Ramos (cell line): Measurements from ENCODE around the gene LCE1B.

ENCODE experiments used
- in situ Hi-C: fragments of 300-500 bp; cut with MboI; formaldehyde crosslinking; loops from one replicate; pipeline ENCODE4 v1.14.3; 2022; ENCODE audit warnings: low sequenced_read_pairs; ENCODE audit not compliant: unreplicated experiment

LCE1B gene, protein sequence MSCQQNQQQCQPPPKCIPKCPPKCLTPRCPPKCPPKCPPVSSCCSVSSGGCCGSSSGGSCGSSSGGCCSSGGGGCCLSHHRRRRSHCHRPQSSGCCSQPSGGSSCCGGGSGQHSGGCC

DNA sequence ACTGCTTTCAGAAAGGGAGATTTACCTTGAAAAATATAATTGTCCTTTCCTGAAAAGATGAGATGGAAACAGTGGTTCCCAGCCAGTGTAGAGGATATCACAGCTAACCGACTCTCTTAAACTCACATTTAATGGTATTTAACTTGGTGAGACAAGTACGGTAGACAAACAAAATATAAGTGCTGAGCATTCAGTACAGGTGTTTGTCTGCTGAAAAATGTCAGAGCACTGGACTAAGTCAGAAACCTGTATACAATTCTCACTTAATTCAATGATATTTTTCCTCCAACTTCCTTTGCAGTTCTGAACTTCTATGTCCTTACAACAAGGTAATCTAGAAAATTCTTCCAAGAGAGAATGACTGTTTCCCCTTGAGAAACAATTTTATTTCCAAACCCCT, at the start of gene LCE1B:
Gene LCE1B, plus strand, starts transcription at position 301 of the 400 bp plus-strand sequence. CDS start 476 bp downstream, outside the sequence.
- in situ Hi-C loops, result no loop called here

DNA sequence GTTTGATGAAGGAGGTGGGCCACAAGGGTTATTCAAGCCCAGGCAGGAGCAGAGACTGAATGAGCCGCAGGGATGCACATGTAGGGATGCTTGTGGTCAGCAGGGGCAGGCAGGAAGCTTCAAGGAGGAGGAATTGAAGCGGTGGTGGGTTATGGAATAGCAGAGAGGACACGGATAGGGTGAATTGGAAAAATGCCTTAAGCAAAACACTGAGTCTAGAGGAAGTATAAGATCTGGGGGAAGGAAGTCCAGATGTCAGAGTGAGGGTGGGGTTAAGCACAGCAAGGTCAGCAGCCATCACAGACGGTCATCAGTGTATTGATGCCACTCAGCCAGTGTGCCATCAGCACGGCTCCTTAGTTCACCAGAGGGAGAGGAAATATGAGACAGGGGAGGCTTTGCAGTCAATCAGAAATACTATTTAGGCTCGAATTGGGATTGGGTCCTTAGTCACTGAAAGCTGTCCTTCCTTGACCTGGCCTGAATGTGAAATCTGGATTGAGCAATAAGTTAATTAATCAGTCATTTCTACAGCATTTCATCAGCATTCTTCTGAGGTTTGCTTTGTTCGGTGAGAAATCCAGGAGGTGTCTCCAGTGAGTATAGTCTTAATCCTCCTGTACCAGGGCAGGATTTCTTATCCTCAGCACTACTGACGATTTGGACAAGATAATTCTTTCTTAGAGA, 42.8 kb upstream of the LCE1B start:
- in situ Hi-C loops, result no loop called here

DNA sequence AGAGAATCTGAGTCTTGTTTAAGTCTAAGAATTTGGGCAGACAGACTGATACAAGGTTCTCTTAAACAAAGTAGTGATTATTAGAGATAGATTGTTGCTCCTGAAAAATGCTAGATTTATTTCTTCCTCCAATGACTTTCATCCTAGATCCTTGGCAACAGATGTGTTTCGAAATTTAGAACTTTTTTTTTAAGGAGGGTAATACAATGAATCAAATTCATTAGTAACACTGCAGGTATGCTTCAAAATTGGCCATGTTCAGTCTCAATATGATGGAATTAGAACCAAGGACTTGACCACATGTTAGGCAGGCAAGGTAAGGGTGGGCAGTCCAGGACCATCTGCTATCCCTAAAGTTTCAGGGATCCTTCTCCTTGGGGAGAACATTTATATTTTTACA, 41.4 kb upstream of the LCE1B start:
- in situ Hi-C loops, result no loop called here

DNA sequence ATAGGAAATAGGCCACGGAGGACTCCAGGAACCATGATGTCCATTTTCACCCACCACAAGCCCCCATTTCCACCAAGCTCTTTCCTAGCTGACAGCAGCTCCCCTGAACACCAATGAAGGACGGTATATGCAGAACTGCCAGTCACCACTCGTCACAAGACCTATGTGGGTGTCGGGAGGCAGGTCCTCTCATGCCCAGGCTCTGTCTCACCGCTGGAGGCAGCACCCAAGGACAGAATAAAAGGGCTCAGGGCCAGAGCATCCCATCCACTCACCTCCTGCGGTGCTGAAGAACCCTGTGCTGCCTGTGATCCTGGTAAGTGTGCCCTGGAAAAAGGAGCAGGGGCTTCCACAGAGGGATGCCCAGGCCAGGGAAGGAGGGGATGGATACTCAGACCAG, 36.9 kb upstream of the LCE1B start, which contains the start of gene LCE1F:
Gene LCE1F, plus strand, starts transcription at position 266 of the 400 bp plus-strand sequence. CDS start 1,232 bp downstream, outside the sequence.
- in situ Hi-C loops, result no loop called here

DNA sequence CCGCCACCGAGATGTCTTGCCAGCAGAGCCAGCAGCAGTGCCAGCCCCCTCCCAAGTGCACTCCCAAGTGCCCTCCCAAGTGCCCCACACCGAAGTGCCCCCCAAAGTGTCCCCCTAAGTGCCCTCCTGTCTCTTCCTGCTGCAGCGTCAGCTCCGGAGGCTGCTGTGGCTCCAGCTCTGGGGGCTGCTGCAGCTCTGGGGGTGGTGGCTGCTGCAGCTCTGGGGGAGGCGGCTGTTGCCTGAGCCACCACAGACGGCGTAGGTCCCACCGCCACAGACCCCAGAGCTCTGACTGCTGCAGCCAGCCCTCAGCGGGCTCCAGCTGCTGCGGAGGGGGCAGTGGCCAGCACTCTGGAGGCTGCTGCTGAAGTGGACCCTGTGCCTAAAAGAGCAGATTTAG, 35.4 kb upstream of the LCE1B start:
- in situ Hi-C loops, result no loop called here

DNA sequence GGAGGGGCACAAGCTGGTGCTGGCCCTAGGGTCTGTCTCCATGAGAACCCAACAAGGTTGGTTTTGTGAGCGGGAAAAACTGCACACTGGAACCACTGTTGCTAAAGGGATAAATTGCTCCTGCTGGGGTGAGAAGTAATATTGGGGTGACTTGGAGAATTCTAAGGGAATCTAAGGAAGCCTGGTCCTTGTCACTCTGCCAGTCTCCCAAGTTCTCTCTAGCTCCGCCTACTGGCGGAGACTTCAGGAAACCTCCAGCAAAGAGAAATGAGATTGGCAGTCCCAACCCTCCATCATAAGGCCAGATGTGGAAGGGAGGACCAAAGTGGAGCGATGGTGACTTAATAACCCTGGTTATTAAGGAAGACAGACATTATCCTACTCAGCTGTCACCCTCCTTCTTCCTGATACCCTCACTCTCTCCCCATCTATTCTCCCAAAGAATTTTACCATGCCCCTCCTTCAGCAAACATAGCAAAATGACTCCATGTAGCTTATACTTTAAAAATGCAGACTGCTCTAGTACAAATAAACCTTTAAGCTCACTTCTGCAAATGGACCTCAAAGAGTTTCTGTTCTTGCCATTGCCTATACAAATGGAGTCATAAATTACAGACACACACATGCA, 34.1 kb upstream of the LCE1B start:
- in situ Hi-C loops, result no loop called here

DNA sequence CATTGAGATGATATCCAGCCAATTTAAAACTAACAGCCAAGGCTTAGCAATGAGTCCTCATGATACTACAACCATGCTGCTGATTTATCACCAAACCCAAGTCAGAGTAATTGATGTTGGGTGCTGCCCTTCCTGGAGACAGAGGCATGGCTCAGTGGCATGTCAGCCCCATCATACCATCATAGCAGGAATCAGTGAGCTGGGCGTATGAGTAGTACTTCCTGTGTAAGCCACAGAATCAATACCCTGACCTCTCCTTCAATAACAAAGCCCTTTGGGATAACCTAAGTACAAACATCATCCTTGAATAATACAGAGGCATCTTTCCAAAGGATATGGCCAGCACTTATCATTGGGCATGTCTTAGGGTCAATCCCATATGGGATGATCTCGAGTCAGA, 28.7 kb upstream of the LCE1B start:
- in situ Hi-C loops, result no loop called here

DNA sequence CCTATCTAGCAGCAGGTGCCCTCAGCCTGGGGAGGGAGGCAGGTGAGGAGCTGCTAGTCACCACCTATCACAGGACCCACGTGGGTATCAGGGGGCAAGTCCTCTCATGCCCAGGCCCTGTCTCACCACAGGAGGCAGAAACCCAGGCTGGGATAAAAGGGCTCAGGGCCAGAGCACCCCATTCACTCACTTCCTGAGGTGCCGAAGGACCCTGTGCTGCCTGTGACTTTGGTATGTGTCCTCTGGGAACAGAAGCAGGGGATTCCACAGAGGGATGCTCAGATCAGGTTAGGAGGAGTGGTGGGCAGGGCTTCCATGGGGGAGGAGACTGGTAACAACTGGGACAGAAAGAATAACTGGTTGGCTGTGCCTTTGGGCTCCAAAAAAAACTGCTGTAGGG, 25.7 kb upstream of the LCE1B start, which contains the start of gene LCE1E:
Gene LCE1E, plus strand, starts transcription at position 181 of the 400 bp plus-strand sequence. CDS start 1,043 bp downstream, outside the sequence.
- in situ Hi-C loops, result no loop called here

DNA sequence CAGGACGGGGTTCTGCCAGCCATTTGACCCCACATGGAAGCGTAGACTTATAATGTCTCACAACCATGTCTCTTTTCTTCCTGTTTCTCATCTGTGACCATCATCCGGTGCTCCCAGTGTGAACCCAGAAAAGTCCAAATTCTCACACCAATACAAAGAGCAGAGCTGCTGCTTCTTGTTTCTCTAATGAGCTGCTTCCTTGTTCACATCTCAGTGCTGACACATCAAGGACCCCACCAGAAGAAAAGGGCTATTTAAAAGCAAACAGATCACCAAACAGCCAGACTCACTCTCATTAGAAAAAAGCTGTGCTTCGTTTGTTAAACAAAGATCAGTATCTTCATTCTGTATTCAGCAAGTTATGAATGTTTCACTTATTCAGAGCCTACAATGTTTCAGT, 16.1 kb upstream of the LCE1B start:
- in situ Hi-C loops, result no loop called here

DNA sequence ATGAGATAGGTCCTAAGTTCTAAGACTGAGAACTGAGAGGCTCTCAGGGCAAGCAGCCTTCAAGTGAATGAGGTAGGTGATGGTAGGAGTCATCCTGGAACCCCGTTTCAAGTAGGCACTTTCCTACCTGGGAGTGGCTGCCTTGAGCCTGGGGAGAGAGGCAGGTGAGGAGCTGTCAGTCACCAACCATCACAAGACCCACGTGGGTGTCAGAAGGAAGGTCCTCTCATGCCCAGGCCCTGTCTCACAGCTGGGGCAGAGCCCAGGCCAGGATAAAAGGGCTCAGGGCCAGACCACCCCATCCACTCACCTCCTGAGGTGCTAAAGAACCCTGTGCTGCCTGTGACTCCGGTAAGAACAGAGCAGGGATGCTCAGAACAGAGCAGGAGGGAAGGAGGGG, 15.3 kb upstream of the LCE1B start, which contains the start of gene LCE1D:
Gene LCE1D, plus strand, starts transcription at position 301 of the 400 bp plus-strand sequence. CDS start 1,074 bp downstream, outside the sequence.
- in situ Hi-C loops, result no loop called here

DNA sequence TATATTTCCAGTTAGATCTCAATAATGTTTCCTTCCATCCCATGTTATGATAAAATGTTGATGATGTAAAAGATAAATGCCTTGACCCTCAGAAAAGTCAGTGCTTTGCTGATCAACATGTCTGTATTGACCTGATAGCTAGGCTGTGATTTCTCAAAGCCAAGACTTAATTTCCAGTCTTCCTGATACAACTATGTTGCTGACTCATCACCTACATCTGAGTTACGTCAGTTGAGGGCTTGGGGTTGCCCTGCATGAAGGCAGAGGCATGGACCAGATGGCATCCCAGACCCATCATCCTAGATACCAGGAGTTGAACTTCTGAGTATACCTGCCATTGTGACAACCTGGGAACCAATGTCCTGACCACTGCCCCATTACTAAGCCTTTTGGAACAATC, 10.4 kb upstream of the LCE1B start:
- in situ Hi-C loops, result no loop called here

DNA sequence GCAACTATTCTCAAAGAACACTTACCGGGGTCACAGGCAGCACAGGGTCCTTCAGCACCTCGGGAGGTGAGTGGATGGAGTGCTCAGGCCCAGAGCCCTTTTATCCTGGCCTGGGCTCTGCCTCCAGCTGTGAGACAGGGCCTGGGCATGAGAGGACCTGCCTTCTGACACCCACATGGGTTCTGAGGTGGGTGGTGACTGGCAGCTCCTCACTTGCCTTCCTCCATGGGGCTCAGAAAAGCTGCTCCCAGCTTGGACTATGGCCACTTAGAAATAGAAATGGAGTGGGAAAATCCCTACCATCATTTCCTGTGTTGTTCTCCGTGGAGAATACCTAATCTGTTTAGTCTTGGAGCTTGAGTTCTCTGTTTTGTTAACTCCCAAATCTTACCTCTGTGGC, 5.2 kb upstream of the LCE1B start, which contains the start of gene LCE1C:
Gene LCE1C, minus strand, starts transcription at position 76 of the 400 bp plus-strand sequence. CDS start 1,173 bp downstream, outside the sequence.
- in situ Hi-C loops, result no loop called here

DNA sequence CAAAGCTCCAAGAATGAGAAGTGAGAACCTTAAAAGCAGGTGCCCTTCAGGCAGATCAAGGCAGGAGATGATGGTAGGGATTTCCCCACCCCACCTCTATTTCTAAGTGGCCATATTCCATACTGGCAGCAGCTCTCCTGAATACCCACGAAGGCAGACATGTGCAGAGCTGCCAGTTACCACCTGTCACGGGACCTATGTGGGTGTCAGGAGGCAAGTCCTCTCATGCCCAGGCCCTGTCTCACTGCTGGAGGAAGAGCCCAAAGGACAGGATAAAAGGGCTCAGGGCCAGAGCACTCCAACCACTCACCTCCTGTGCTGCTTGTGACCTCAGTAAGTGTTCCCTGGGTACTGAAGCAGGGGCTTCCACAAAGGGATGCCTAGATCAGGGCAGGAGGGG, 721 bp upstream of the LCE1B start:
- in situ Hi-C loops, result no loop called here

DNA sequence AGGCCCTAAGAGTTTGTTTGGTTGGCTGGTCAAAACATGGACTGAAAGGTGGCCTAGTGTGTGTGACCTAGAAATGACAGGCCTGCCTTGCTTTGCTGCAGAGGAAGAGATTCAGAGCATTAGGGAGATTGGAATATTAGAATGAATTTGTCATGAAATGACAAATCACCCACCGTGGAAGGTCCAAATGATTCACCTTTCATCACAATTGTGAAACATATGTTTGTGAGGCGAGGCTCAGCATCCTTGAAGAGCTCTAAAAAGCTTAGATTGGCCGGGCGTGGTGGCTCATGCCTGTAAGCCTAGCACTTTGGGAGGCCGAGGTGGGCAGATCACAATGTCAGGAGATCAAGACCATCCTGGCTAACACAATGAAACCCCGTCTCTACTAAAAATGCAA, 5.5 kb downstream of the LCE1B start:
- in situ Hi-C loops, result no loop called here

DNA sequence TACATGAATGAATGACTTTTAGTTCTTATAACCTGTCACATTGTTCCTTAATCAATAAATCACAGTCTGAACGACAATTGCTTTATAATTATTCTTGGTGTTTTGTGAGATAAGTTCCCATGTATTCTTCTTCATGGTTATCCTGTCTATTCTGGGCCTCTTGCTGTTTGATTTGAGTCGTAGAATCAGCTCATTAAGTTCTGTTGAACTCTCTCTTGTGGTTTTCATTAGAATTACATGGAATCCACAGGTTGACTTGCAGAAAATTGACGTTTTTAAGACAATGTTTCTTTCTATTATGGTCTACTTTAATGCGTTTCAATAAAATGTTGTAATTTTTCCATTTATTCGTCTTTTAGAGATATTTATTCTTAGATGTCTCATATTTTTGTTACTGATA, 11.5 kb downstream of the LCE1B start:
- in situ Hi-C loops, result no loop called here

DNA sequence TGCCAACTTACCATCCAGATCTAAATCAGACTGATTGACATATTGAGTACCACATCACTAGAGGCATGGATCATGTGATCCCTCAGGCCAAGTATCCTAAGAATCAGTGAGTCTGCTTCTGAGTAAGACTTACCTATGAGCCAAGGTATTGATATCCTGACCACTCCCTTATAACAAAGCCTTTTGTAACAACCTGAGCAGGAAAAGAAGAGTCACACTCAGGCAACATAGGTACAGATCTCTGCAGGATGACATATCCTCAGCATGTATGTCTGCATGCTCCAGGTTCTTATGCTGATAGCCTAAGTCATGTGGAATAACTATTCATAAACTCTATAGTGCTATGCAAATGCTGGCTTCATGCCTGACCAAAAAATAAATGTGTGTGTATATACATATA, 13.2 kb downstream of the LCE1B start:
- in situ Hi-C loops, result no loop called here

DNA sequence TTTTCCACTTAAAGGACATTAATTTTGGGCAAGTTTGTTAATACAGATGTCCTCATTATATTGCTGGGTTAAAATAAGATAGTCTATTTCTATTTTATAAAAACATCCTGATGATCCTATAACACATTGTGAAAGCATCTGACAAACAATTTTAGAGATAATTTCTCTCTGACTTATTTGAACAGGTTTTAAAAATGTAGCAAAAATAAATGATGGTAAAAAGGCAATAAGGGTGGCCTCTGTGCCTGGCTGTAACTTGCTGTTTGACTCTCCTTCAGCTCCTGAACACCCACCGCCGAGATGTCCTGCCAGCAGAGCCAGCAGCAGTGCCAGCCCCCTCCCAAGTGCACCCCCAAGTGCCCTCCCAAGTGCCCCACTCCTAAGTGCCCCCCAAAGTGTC, 15.4 kb downstream of the LCE1B start, which contains the start of gene LCE1A:
Gene LCE1A, plus strand, starts transcription at position 301 of the 400 bp plus-strand sequence. Its CDS starts 0 bp downstream, at position 301.
- in situ Hi-C loops, result no loop called here

DNA sequence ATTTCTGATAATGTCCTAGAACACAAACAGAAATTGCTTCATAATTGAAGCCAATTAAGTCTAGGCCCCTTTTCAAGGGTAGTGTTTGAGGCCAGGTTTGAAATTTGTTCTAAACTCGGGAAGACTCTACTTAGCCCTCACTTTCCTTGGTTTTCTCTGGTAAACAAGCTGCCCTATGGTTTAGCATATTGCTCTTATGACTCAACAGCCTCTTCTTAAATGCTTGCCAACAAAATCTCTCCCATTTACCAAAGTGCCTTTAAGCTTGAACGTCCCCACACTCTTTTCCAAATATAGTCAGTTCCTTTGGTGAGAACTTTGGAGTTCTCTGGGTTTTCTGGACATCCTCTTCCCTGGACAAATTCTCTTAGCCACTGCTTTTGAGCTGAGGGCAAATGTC, 25.1 kb downstream of the LCE1B start:
- in situ Hi-C loops, result no loop called here

DNA sequence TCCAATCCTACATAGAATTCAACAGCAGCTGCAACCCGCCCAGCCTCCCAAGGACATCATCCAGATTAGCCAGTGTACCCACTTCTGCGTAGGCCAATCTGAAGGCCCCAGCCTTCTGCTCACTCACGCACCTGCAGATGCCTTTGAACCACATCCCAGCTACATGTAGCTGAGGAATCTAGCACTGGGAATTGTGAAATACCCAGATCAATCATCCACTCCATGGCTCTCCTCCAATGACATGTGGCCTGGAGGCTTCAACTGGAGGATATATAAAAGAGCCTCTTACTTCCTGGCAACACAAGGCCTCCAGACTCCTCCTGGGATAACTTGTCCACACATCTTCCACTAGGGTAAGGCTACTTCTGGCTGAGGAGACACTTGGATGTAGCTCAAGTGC, 30.8 kb downstream of the LCE1B start, which contains the start of gene LCE6A:
Gene LCE6A, plus strand, starts transcription at position 301 of the 400 bp plus-strand sequence. CDS start 665 bp downstream, outside the sequence.
- in situ Hi-C loops, result no loop called here

DNA sequence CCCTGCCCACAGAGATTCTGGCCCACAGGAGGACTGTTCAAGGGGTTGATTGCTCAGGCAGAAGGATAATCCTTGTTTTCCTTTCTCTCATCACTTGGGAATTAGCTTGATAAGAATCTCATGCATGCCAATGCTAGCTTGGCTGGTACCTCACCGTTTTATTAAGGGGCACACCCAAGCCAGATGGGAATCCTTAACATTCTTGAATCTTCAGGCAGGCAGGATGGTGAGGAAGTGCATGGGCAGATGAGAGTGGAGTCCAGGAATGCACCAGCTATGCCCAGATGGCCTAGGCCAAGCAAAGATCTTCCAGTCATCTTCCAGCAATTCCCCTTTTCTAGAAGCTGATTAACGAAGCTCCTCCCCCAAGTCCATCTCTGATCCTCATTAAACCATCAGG, 43.9 kb downstream of the LCE1B start:
- in situ Hi-C loops, result no loop called here

DNA sequence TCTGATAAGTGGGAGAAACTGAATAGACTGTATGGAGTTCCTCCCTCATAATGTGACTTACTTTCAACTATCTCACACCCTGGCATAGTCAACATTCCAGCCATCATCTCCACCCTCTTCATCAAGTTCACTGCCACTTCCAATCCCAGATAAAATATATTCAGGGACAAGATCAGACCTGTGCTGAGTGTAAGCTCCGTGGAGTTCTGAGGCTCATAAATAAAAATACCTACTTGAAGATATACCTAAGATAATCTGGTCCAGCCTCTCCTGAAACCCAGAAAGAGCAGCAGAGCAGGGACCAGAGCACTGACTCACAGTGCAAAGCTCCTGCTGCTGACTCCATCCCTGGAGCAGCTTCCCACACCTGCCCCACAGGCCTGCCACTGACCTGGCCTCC, 46.3 kb downstream of the LCE1B start:
- in situ Hi-C loops, result no loop called here
